Umbilical cord (tissue), 2 donors: ENCODE results near the gene DDX39A. TPM values are rescaled to one million over a fixed set of nuclear protein-coding genes. Genes with fewer than 3 reads are reported as not detected.
"Not testable (repeated sequence)": the region's sequence is repeated elsewhere in the genome, so short reads cannot be mapped to it uniquely, and the experiment has no call there.

Source experiments
- DNase-seq: peaks from one replicate; pipeline ENCODE4 v3.0.0-alpha.2; 2015; ENCODE audit warnings: low spot score
- total RNA-seq: library from RNA; depleted of rRNA; stranded (reverse); fragments of >200 nt; gene quantifications from one replicate; pipeline ENCODE4 v1.2.3, GENCODE V29; 2014; ENCODE audit warnings: low replicate concordance; ENCODE audit not compliant: insufficient read depth

DDX39A gene
- total RNA-seq, 1 donor from 2014 or later, result 34.9 TPM

- no peak for DNase-seq
These were observed 10.5 kb downstream of the DDX39A start for GRCh38 chr19:14408491-14409145.

- DNase-seq, result no peak
These were observed 11.3 kb downstream of the DDX39A start for GRCh38 chr19:14407605-14408484.

DNA sequence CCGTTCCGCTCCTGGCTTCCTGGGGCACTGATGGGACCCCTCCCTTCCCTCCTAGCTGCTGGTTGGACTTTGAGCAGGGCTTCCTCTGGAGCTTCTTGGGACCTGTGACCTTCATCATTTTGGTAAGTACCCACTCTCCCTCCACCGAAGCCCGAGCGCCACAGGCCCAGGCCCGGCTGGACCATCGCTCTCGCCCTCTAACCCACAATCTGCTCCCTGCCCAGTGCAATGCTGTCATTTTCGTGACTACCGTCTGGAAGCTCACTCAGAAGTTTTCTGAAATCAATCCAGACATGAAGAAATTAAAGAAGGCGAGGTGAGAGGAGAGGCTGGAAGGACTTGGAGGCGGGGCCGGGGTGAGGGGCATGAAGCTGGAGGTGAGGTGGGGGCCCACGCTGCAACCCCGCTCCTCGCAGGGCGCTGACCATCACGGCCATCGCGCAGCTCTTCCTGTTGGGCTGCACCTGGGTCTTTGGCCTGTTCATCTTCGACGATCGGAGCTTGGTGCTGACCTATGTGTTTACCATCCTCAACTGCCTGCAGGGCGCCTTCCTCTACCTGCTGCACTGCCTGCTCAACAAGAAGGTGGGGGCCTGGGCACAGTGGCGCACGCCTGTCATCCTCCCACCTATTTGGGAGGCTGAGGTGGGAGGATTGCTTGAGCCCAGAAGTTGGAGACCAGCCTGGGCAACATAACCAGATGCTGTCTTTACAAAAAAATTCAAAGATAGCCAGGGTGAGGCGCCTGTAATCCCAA lies 12.3 kb downstream of the DDX39A start:
- DNase-seq, result no peak

DNA sequence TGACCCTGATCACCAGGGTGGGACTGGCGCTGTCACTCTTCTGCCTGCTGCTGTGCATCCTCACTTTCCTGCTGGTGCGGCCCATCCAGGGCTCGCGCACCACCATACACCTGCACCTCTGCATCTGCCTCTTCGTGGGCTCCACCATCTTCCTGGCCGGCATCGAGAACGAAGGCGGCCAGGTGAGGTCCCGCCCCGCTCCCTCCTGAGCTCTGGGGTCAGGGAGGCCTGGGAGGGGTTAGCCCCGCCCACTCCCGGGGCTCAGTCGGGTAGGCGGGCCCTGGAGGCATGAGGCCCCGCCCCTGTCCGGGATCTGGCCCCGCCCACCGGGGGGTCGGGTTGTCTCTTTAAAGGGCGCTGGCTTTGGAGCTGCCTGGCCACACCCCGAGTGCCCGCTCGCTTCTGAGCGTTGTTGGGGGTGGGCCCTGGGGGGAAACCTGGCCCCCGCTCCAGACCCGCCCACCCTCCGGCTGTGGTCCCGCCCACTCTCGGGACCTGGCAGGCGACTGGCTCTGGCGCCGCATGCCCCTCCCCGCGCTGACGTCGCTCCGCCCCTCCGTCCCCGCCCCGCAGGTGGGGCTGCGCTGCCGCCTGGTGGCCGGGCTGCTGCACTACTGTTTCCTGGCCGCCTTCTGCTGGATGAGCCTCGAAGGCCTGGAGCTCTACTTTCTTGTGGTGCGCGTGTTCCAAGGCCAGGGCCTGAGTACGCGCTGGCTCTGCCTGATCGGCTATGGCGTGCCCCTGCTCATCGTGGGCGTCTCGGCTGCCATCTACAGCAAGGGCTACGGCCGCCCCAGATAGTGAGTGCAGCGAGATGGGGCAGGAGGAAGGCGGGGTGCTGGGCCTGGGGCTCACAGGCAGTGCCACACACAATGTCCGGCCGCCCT lies 13.1 kb downstream of the DDX39A start:
- peak; percentile 88 for DNase-seq

- no peak for DNase-seq
These were observed 13.8 kb downstream of the DDX39A start for GRCh38 chr19:14405380-14405757.

DNA sequence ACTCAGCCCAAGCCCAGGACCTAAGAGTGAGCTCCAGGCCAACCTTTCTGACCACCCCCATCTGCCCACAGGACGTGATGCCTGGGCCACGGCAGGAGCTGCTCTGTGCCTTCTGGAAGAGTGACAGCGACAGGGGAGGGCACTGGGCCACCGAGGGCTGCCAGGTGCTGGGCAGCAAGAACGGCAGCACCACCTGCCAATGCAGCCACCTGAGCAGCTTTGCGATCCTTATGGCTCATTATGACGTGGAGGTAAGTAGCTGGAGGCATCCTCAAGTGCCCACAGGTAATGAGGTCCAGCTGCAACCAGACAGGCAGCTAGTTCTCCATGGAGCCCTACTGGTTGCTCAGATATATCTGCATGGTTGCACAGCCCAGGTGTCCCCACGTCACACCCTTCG lies 14.8 kb downstream of the DDX39A start:
- DNase-seq, result no peak

GRCh38 chr19:14403145-14403930 lies 15.8 kb downstream of the DDX39A start:
- not testable (repeated sequence) for DNase-seq

DNA sequence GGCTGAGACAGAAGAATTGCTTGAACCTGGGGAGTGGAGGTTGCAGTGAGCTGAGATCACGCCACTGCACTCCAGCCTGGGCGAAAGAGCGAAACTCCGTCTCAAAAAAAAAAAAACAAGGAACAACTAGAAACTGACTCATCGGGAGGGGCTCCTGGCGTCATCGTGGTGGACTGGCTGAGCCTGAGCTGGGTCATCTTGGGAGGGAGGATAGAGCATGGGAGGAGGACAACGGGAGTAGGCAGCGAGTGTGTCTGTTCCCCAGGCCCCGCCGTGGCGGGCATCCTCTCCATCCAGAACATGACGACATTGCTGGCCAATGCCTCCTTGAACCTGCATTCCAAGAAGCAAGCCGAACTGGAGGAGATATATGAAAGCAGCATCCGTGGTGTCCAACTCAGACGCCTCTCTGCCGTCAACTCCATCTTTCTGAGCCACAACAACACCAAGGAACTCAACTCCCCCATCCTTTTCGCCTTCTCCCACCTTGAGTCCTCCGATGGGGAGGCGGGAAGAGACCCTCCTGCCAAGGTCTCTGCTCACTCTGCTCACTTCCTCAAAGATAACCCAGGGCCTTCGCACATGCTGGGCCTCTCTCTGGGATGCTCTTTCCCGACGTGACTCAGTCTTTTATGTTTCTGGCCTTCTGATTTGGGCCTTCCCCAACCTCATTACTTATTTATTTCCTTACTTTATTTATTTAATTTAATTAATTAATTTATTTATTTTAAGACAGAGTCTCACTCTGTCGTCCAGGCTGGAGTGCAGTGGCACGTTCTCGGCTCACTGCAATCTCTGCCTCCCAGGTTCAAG lies 16.6 kb downstream of the DDX39A start:
- peak; percentile 34 for DNase-seq

GRCh38 chr19:14401468-14402195 lies 17.5 kb downstream of the DDX39A start:
- DNase-seq, result no peak

GRCh38 chr19:14400951-14401431 lies 18.1 kb downstream of the DDX39A start:
- no peak for DNase-seq

GRCh38 chr19:14397168-14397567 lies 22.0 kb downstream of the DDX39A start:
- not testable (repeated sequence) for DNase-seq

DNA sequence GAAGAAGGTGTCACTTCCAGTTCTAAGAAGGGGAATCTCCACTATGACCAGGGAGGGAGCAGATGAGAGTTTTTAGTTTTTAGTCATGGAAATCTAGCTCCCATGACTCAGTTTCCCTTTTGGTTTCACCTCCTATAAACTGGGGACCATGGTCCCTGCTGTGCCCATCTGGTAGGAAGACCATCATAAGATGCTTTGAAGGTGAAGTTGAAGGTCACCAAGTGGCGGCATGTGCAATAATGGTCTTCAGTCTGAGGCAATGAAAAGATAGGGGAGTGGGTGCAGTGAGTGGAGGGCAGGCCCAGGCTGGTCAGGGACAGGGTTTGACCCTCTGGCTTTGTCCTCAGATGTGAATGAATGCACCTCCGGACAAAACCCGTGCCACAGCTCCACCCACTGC lies 22.4 kb downstream of the DDX39A start:
- DNase-seq, result not testable (repeated sequence)

- DNase-seq, result no peak
These were observed 23.3 kb downstream of the DDX39A start for GRCh38 chr19:14395710-14396336.

- no peak for DNase-seq
These were observed 23.9 kb downstream of the DDX39A start for GRCh38 chr19:14395262-14395661.

GRCh38 chr19:14394167-14394566 lies 25.0 kb downstream of the DDX39A start:
- no peak for DNase-seq

GRCh38 chr19:14393329-14393728 lies 25.8 kb downstream of the DDX39A start:
- DNase-seq, result no peak

GRCh38 chr19:14391156-14391821 lies 27.9 kb downstream of the DDX39A start:
- DNase-seq, result no peak

DNA sequence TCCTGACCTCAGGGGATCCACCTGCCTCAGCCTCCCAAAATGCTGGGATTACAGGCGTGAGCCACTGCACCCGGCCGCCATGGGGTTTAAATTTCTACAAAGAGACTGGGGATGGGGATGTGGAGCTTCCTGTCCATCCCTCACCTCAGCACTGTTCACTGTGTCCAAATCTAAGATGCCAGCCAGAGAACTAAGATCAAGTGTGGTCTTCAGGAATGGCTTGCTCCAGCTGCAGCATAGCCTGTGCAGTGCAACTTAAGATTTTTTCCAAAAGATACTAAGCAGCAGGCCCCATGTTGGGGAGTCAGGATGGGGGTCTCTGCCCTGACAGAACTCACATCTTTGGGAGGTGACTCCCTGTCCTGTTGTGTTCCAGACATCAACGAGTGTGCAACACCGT lies 28.6 kb downstream of the DDX39A start:
- no peak for DNase-seq
